NCI-H446 (cell line): Measurements from ENCODE around the gene ADAMTS2.
A peak's percentile ranks its signal among the peaks of the same experiment; 100 is the strongest.

Experiments used
- DNase-seq, 2 experiments: peaks; one replicate each; lab custom pipeline; 2025; lab: John Stamatoyannopoulos, UW

The ADAMTS2 gene

DNA sequence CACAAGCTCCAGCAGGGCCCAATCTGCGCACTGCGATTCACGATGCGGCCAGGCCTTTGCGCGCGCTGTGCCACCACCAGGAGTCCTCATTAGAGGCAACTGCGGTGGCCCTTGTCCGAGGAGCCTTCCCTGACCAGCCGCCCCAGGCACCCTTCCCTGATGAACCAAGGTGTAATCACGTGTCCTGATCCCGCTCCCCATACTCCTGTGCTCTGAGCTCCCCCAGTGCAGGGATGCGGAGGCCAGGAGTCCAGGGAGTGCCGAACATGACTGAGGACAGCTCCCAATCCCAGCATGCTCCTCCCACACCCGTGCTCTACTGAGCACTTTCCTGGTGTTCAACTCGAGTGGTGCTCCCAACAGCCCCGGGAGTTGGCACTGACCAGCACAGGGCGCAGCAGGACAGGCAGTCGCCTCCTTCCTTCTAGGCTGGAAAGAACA is 150.3 kb downstream of the ADAMTS2 start:
- DNase-seq = no peak

DNA sequence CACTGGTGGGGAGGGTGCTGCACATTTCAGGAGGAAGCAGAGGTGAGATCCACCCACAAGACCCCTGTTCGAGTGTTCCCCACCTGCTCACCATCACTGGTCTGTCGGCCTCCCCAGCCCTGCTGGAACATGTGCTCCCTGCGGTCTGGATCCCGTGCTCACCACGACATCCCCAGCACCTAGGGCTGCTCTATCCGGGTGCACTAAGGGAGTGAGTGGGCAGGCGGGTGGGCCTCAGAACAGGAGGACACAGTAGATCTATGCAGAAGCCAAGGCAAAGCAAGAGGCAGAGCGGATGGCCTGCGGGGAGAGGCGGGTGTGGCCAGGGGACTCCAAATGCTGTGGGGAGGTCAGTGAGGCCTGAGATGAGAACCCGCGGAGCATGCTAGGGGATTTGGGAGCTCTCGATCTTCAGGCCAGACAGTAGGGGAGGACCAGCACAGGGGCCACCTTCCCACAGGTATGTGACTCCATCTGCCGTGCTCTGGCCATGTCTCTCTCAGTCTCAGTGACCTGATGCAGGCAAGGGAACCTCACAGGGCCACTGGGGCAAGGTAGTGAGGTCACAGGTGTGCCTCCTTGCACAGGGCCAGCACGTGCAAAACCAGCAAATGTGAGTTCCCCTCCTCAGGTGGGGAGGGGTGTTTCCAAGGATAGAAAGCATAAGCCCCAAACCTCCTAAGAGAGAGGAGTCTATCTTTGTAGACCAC is 150.9 kb downstream of the ADAMTS2 start:
- DNase-seq = no peak

DNA sequence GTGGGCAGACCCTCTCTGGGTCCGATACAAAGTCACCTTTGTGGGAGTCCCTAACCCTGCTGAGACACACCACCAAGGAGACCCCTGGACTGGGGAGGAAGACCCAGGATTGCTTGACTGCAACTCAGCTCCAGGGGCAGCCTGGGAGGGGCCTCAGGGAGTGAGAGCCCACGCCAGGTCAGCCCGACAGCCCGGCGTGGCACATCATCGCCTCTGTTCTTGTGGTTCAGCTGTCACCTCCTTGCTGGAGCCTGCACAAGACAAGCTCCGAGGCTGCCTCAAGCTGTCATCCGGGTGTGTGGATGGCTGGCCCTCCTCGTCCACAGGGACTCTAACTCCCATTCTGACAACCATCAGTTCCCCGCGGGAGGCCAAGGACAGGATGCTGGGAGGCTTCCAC is 151.5 kb downstream of the ADAMTS2 start:
- DNase-seq = no peak

DNA sequence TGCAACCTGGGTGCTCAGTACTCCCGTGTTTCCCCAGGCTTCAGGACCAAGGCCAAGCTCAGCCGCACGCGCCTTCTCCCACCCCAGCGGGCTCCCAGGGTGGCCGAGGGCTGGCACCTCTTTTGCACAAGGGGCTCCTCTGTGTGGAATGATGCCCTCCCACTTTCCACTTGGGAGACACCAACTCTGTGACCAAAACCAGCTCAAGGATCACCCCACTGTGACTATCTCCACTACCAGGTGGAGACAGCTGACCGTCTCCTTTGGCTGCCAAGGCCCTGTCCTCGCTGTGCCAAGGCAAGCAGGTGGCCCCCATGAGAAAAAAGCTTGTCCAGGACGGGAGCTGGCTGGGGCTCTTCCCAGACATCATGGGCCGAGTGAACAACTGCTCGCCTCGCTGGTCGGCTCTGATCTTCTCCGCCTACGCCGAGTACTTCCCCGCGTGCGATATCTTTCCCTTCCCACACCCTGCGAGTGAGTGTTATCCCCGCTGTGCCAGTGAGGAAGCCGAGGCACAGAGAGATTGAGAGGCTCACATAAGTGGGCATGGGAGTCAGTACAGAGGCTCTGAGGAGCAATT is 152.3 kb downstream of the ADAMTS2 start:
- DNase-seq = no peak

DNA sequence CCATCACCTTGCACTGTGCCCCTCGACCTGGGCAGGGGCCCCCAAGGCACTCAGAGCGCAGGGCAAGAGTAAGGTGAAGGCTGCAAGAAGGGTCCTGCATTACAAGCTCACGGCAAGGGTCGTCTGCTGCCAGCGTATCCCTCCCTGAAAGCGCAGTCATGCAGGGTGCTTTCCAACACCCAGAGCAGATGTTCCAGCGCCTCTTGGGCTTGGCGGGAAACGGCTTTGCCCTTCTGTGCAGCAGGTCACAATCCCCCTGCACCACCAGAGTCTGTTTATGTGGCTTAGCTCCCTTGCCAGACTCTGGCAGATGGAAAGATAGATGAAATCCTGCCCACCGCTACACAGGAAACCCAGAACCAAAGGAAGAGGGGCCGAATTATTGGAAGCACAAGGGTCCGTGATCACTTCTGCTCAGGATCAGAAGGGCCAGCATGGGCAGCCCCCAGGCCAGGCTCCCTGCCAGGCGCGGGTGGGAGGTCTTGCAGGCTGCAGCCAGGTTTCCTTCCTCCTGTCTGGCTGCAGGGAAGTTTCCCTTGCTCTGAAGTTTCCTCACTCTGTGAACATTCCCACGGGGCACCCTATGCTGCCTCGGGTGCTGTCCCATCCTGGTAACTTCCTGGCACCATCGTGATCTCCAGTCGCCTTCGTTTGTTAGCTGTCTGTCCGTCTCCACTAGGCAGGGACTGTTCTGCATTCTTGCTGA is 152.9 kb downstream of the ADAMTS2 start:
- peak in 1 of 2 experiments; percentile 36 for DNase-seq

GRCh38 chr5:179191506-179192184 is 153.6 kb downstream of the ADAMTS2 start:
- DNase-seq = no peak

DNA sequence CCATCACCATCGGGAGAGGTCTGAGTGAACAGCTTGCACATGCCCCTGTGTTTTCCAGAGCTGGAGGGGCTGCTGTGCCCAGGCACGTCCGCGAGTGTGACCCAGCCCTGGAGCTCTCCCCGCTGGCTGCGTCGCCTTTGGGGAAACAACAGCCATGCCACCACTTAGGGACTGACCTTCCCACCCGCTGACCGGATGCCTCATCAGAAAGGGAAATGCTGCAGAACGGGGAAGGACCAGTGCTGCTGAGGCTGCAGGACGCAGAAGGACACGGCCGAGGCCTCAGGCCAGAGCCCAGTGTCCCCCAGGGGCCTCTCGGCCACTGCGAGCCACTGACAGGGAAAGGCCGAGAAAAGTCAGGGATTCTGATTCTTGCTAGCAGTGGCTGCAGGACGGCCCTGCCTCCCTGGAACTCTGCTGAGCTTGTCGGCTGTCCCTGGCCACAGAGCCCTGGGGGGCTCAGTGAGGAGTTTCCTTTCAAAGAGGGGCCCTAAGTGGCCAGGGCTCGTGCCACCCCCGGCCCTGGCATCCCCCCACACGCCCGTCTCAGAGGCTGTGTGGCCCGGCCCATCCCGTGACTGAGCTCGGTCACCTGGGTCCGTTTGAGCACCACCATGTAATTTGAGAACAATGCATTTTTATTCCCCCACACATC is 154.3 kb downstream of the ADAMTS2 start:
- DNase-seq = no peak

DNA sequence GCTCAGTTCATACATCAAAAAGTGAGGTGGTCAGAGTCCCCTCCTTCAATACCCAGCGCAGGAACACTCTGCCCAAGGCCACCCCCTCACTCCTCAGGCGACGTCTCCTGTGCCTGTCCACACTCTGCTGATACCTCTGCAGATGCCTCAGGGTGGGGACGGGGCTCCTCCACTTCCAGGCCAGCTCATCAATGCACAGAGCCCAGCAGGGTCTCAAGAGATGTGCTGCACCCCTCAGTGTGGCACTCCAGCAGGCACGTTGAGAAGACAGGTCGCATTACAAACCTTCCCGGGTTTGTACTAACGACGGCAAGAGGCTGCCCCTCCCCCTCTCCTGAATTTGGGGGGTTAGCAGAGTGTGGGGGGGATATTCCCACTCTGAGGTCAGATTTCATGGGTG is 156.6 kb downstream of the ADAMTS2 start:
- no peak for DNase-seq

- DNase-seq = no peak
These were observed 157.3 kb downstream of the ADAMTS2 start for GRCh38 chr5:179187681-179188575.

- DNase-seq = no peak
These were observed 158.0 kb downstream of the ADAMTS2 start for GRCh38 chr5:179187229-179187678.

GRCh38 chr5:179186801-179187200 is 158.5 kb downstream of the ADAMTS2 start:
- no peak for DNase-seq

DNA sequence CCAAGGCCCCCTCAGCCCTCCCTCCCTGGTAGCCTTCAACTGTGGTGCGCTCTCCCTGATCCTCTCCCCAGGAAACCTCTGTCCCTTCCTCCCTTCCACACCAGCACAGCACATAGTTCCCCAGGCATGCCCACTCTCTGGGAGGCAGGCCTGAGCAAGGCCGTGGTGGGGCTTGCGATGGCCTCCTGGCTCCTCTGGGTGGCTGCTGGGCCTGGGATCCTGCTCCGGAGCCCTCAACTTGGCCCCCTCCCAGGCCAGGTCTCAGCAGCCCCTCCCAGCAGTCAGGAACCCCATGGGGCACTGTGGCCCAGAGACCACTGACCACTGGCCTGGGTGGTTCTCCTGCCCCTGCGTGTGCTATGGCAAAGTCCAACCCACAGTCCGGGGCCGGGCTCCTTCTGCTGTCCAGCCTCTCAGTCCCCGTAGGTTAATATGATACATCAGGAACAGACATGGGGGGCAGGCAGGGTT is 159.3 kb downstream of the ADAMTS2 start:
- no peak for DNase-seq

- no peak for DNase-seq
These were observed 159.9 kb downstream of the ADAMTS2 start for GRCh38 chr5:179185256-179185940.

DNA sequence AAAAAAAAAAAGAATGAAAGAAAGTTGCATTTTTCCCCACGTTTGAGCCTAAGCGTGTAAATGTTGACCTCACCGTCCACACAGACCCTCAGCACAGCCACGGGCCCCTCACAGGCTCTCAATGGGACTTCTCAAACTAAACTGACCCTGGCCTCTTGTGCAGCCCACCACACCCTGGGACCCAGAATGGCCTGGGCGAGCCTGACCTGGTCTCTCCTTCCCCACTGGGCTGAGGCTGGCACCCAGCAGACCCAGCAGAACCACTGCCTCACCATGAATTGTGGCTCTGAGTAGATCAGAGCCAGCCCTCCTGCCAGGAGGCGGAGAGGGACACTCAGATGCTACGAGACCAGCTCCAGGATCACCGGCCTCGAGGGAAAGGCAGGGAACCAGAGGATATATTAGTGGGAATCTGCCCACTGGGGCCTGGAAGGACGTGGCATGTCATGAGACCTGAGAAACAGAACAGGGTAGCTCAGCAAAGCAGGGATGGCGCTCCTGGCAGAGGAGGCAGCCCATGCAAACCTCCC is 160.7 kb downstream of the ADAMTS2 start:
- no peak for DNase-seq

DNA sequence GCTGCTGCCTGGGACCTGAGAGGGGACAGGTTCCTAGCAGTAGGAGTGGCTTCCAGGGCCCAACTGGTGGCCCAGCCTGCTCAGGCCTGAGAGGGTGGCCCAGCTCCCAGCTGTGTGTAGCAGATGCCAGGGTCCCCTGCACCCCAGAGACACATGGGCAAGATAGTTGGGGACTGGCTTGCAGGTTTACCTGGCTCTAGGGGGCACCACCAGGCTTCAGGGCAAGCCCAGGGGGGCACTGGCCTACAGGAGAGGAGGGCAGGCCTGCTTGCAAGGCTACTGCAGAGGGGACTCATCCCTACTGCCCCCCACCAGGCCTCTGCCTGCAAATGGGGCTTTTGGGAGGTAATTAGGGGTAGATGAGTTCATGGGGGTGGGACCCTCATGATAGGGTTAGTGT is 161.8 kb downstream of the ADAMTS2 start:
- DNase-seq = no peak

GRCh38 chr5:179182601-179183000 is 162.7 kb downstream of the ADAMTS2 start:
- no peak for DNase-seq

- DNase-seq = no peak
These were observed 163.3 kb downstream of the ADAMTS2 start for GRCh38 chr5:179181988-179182387.

GRCh38 chr5:179180921-179181645 is 164.2 kb downstream of the ADAMTS2 start:
- DNase-seq = no peak

- no peak for DNase-seq
These were observed 165.1 kb downstream of the ADAMTS2 start for GRCh38 chr5:179180061-179180610.
